GM12878 (cell line): ENCODE data around the gene GPC3. TPM values are rescaled to one million over a fixed set of nuclear protein-coding genes. Genes with fewer than 3 reads are reported as not detected.

ENCODE experiments used
- ATAC-seq: fragments of 200-7000 bp; cut with Tn5 transposase; 3 replicates; pipeline ENCODE4 v1.9.1; 2020; ENCODE audit warnings: mild to moderate bottlenecking, moderate library complexity
- BruUV-seq: library from RNA; stranded (reverse); fragments of 400-500 nt; replicated peaks from 2 replicates; lab custom pipeline; 2021; lab: Mats Ljungman, UMichigan
- CTCF ChIA-PET: fragments of 300-600 bp; sonication (Branson Sonifier 250); formaldehyde crosslinking; extraction: SDS; loops from one replicate; lab custom pipeline; 2021; ENCODE audit warnings: inconsistent platforms; lab: Yijun Ruan, JAX
- POLR2A ChIA-PET: fragments of 350-600 bp; formaldehyde crosslinking; extraction: SDS; loops from one replicate; lab custom pipeline; 2021; ENCODE audit warnings: inconsistent platforms; lab: Charles Lee
- RAD21 ChIA-PET: fragments of 300-600 bp; sonication (Branson Sonifier 250); formaldehyde crosslinking; loops from one replicate; lab custom pipeline; 2023; ENCODE audit warnings: antibody characterized with exemption; ENCODE audit not compliant: unreplicated experiment; lab: Charles Lee
- SMC1A ChIA-PET: fragments of 300-600 bp; sonication (Branson Sonifier 250); formaldehyde crosslinking; loops from one replicate; lab custom pipeline; 2023; ENCODE audit not compliant: unreplicated experiment, uncharacterized antibody; lab: Charles Lee
- DNase-seq: peaks from one replicate; pipeline ENCODE4 v3.0.0-alpha.2; 2011; ENCODE audit warnings: low read depth, low spot score
- FAIRE-seq: peaks from 3 replicates; lab custom pipeline; 2011; peaks lifted over from hg19 to GRCh38; lab: Jason Lieb, UNC
- H2AFZ ChIP-seq: 2 replicates; pipeline ENCODE4 v1.6.0; 2011; ENCODE audit warnings: low read depth, low read length, control low read depth; ENCODE audit not compliant: control insufficient read depth
- H3K27ac ChIP-seq: 2 replicates; pipeline ENCODE4 v1.5.1; 2011; ENCODE audit warnings: control low read depth; ENCODE audit not compliant: control insufficient read depth, insufficient read depth
- H3K27me3 ChIP-seq, 2 experiments: replicated peaks in 1 of 2; 2 replicates each; pipeline versions ENCODE4 v1.6.0 to v1.6.1; 2011; ENCODE audit warnings: low read length in 1 of 2; ENCODE audit not compliant: control insufficient read depth in 2 of 2, insufficient read depth in 2 of 2
- H3K36me3 ChIP-seq, 2 experiments: 2 replicates each; pipeline ENCODE4 v1.5.1; 2011; ENCODE audit warnings: low read length in 1 of 2; ENCODE audit not compliant: control insufficient read depth in 2 of 2, insufficient read depth in 2 of 2
- H3K4me1 ChIP-seq: 2 replicates; pipeline ENCODE4 v1.6.1; 2011; ENCODE audit warnings: mild to moderate bottlenecking, low read length, moderate library complexity, mixed read lengths; ENCODE audit not compliant: control insufficient read depth, insufficient read depth
- H3K4me2 ChIP-seq: 2 replicates; pipeline ENCODE4 v1.6.0; 2011; ENCODE audit warnings: control low read depth; ENCODE audit not compliant: control insufficient read depth, insufficient read depth
- H3K4me3 ChIP-seq: fragments of 200-600 bp; sonication (generic); 2 replicates; pipeline ENCODE4 v1.5.1; 2016
- H3K79me2 ChIP-seq: 2 replicates; pipeline ENCODE4 v1.6.0; 2011; ENCODE audit warnings: low read length; ENCODE audit not compliant: control insufficient read depth, insufficient read depth
- H3K9ac ChIP-seq: 2 replicates; pipeline ENCODE4 v1.8.0; 2011; ENCODE audit warnings: low read length, control low read depth, mixed read lengths; ENCODE audit not compliant: control insufficient read depth, insufficient read depth
- H3K9me3 ChIP-seq: replicated peaks from 3 replicates; pipeline ENCODE4 v1.5.1; 2011; ENCODE audit warnings: mild to moderate bottlenecking, low read length; ENCODE audit not compliant: control insufficient read depth, insufficient read depth
- H4K20me1 ChIP-seq: 2 replicates; pipeline ENCODE4 v1.6.0; 2011; ENCODE audit not compliant: control insufficient read depth, insufficient read depth
- BACH1 ChIP-seq: fragments of 450-650 bp; IDR thresholded peaks from 2 replicates; pipeline ENCODE4 v1.6.1; 2017; ENCODE audit warnings: mild to moderate bottlenecking, borderline replicate concordance
- BCL11A ChIP-seq: IDR thresholded peaks from 2 replicates; pipeline ENCODE4 v1.6.1; 2011; ENCODE audit warnings: low read depth, low read length
- BMI1 ChIP-seq: fragments of 450-650 bp; IDR thresholded peaks from 2 replicates; pipeline ENCODE4 v1.6.1; 2016; ENCODE audit warnings: mild to moderate bottlenecking, moderate library complexity, borderline replicate concordance
- HCFC1 ChIP-seq: fragments of 150-350 bp; IDR thresholded peaks from 2 replicates; pipeline ENCODE4 v1.6.1; 2014; ENCODE audit warnings: low read length
- HDAC6 ChIP-seq: fragments of 200-600 bp; sonication (generic); IDR thresholded peaks from one replicate; pipeline ENCODE4 v1.8.0; 2017; ENCODE audit warnings: antibody characterized with exemption; ENCODE audit not compliant: unreplicated experiment
- MTA2 ChIP-seq: fragments of 450-650 bp; IDR thresholded peaks from 2 replicates; pipeline ENCODE4 v1.6.1; 2016; ENCODE audit warnings: low read depth, mild to moderate bottlenecking, moderate library complexity
- MYC ChIP-seq: IDR thresholded peaks from 2 replicates; pipeline ENCODE4 v1.6.1; 2011; ENCODE audit warnings: mild to moderate bottlenecking, low read length, moderate library complexity, inconsistent platforms; ENCODE audit not compliant: insufficient read depth, insufficient replicate concordance, insufficient read length, severe bottlenecking
- ZBTB33 ChIP-seq: fragments of 450-650 bp; IDR thresholded peaks from 2 replicates; pipeline ENCODE4 v1.6.1; 2017; ENCODE audit warnings: mild to moderate bottlenecking
- ZNF592 ChIP-seq: fragments of 450-650 bp; IDR thresholded peaks from 2 replicates; pipeline ENCODE4 v1.6.1; 2017; ENCODE audit warnings: mild to moderate bottlenecking, moderate library complexity
- in situ Hi-C: fragments of 300-500 bp; cut with MboI; formaldehyde crosslinking; loops from 9 replicates; pipeline ENCODE4 v1.14.3; 2018; ENCODE audit warnings: mixed read lengths
- intact Hi-C: fragments of 100-400 bp; cut with micrococcal nuclease; formaldehyde crosslinking; loops from one replicate; pipeline ENCODE4 v1.14.2; 2022; ENCODE audit not compliant: unreplicated experiment
- polyA plus RNA-seq, 11 experiments: library from polyadenylated mRNA; depleted of rRNA in 4 of 11; unstranded in 6 of 11; stranded (reverse) in 5 of 11; fragments of >200 nt; fragmentation: Nextera tagmentation in 4 of 11; fragmentation: Illumina TruSeq in 1 of 11; extraction: Ambion mirVana in 4 of 11; extraction: Trizol in 1 of 11; gene quantifications; 1 replicate in 1 of 11; 2 replicates in 10 of 11; pipeline versions ENCODE4 v1.2.1 to v1.2.3, GENCODE V29; 2011 to 2016; ENCODE audit warnings: inconsistent platforms in 2 of 11, missing spikeins in 2 of 11, low read depth in 1 of 11
- total RNA-seq, 4 experiments: library from RNA; depleted of rRNA in 3 of 4; stranded (reverse); fragments of >200 nt in 3 of 4; fragmentation: Illumina TruSeq in 1 of 4; extraction: Trizol in 1 of 4; gene quantifications; 2 replicates each; pipeline versions ENCODE4 v1.2.1 to v1.2.3, GENCODE V29; 2013 to 2021

Gene GPC3
- total and polyA plus RNA-seq, 10 of the 15 experiments (the other 5 are each of a cell fraction or from before 2014, with no cell fraction given): 0.09 to 0.82 TPM; not detected in 8

- Histone ChIP-seq H3K9me3 (no peaks in the 10 kb centered on the region), H3K4me2 (no peak overlapping the region), H3K27ac (no peak overlapping the region), H2AFZ (no peak overlapping the region), H4K20me1 (no peaks in the 10 kb centered on the region), H3K36me3 (no peaks in the 10 kb centered on the region), H3K4me3 (no peak overlapping the region), H3K79me2 (no peaks in the 10 kb centered on the region), H3K9ac (no peak overlapping the region), H3K4me1 (no peaks in the 10 kb centered on the region), H3K27me3 (no peaks in the 10 kb centered on the region; a peak in 1 of 4 replicates)
- FAIRE-seq (no peak), ATAC-seq (no peak), DNase-seq (no peak)
- ChIA-PET POLR2A (no interaction called here), SMC1A (no interaction called here), CTCF (no interaction called here), RAD21 (no interaction called here)
- intact Hi-C loops (no loop called here), in situ Hi-C loops (no loop called here)
- BruUV-seq: no TSS peak
- TF ChIP-seq HDAC6 (no peak), BCL11A (no peak), BACH1 (no peak), ZBTB33 (no peak), HCFC1 (no peak), BMI1 (no peak), ZNF592 (no peak), MTA2 (no peak), MYC (no peak)
These were observed 325.1 kb downstream of the GPC3 start for GRCh38 chrX:133660281-133660680.
